GM18861 (cell line): Measurements from ENCODE around the gene DRC3.
"Not testable (repeated sequence)": the region's sequence is repeated elsewhere in the genome, so short reads cannot be mapped to it uniquely, and the experiment has no call there.

Experiments used
- ATAC-seq: cut with Tn5 transposase; IDR thresholded peaks from one replicate; pipeline ENCODE4 v1.9.1; 2021; ENCODE audit not compliant: unreplicated experiment

DRC3 gene

DNA sequence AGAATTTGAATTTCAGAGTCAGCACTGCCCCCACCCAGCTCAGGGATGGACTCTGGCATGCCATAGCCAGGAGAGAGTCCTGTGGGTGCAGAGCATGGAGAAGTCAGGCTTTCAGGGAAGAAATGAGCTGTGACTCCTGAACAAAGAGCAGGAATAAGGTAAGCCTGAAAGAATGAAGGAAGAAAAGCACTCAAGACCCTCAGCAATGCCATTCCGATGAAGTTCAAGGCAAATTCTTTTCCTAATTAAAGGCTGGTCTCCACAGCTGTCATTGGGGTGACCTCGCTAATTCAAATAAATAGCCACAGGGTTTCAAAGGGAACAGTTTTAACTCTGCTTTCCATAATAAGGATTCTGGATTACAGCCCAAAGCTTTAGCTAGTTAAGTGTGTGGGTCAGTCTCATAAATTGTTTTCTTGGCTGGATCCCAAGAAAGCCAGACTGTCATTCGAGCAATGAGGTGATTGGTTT lies 32.2 kb upstream of the DRC3 start:
- no peak for ATAC-seq

GRCh38 chr17:17941015-17941414 lies 31.6 kb upstream of the DRC3 start:
- no peak for ATAC-seq

- no peak for ATAC-seq
These were observed 29.8 kb upstream of the DRC3 start for GRCh38 chr17:17942846-17943245.

DNA sequence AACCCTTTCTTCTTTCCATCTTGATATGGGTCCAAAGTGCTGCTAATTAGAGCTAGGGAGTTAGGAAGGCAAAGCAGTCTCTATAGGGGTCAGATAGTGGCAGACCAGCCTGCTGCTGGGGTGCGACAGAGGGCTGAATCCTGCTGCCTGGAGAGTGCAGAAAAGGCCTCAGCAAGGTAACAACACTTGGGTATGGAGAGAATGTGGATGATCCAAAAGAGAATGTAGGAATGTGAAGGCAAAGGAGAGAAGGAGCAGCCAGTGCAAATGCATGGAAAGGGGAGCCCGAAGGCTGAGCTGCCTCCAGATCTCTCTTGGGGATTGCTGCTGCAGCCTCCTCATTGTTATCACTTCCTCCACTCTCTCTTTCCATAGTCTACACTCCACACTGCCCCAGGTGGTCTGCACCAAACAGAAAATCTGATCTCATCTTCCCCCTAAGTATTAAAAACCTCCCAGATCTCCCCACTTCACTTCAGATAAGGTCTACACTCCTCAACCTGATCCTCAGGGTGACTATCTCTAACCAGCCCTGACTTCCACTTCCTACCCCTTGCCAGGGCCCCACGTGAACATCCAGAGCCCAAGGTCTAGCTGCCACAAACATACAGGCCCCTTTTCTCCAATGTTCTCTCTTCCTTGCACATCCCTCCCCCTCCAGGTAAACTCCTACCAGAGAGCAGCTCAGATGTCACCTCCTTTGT lies 29.2 kb upstream of the DRC3 start:
- no peak for ATAC-seq

- no peak for ATAC-seq
These were observed 28.4 kb upstream of the DRC3 start for GRCh38 chr17:17944242-17944641.

DNA sequence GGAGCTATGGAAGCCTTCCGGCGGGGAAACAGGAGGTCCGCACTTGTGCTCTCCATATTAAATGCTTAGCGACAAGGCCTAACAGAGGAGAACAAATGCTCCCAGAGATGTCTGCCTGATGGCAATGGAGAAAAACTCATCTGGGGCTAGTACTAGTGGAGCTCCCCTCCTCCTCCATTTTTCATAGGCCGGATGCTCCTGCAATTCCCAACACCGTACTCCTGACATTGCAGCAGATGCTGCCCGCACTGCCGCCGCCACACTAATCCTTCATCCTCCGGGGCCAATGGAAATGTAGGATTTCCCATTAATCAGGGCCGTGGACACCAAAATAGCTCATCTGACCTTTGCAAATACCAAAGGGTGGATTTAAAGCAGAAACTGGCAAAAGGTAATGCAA lies 27.9 kb upstream of the DRC3 start:
- no peak for ATAC-seq

GRCh38 chr17:17946093-17946492 lies 26.6 kb upstream of the DRC3 start:
- no peak for ATAC-seq

- ATAC-seq, result no peak
These were observed 25.4 kb upstream of the DRC3 start for GRCh38 chr17:17947309-17947708.

DNA sequence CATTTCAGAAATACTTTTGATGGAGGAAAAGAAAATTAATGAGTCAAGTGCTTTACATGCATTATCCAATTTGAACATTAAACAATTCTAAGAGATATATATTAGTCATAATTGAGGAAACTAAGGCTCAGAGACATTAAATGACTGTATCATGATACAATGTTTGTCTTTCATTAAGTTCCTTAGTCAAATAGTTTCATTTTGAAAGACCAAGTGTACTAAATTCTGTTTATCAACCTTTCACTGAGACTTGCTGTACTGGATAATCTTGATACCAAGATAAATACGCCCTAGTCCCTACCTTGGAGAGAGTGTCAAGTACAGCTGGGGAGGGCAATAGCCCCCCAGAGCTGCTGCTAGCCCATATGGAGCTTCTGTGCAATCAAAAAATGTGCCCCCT lies 24.7 kb upstream of the DRC3 start:
- ATAC-seq, result no peak

GRCh38 chr17:17950347-17950746 lies 22.3 kb upstream of the DRC3 start:
- no peak for ATAC-seq

GRCh38 chr17:17950806-17951205 lies 21.9 kb upstream of the DRC3 start:
- ATAC-seq, result no peak

DNA sequence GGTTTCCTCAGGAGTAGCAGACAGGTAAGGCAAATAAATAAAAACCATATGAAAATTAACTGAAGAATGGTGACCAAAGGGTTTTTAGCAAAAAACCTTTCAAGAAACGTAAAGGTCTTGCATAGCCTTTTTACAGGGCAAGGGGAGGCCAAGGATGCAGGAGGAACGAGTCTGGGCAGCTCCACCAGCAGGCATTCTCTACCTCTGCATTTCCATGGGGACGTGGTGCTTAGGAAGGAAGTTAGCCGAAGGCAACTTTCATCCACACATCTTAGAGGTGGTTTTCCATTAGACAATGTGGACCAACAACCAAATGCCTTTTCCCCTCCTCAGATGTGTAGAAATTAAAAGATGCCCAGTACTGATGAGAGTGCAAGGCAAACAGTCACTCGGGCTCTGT lies 21.1 kb upstream of the DRC3 start:
- ATAC-seq, result no peak

- ATAC-seq, result no peak
These were observed 20.0 kb upstream of the DRC3 start for GRCh38 chr17:17952691-17953090.

DNA sequence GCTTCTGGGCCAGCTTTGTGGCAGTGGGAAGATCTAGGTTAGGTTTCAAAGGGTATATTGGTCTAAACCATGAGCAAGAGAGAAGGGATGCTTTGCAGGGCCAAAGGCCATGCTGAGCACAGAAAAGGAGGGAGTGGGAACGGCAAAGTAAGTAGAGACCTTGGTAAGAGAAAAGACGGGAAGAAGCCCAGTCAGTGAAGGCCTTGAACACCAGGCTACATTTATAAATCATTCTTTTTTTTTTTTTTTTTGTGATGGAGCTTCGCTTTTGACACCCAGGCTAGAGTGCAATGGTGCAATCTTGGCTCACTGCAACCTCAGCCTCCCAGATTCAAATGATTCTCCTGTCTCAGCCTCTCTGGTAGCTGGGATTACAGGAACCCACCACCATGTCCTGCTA lies 18.6 kb upstream of the DRC3 start:
- no peak for ATAC-seq

- not testable (repeated sequence) for ATAC-seq
These were observed 16.8 kb upstream of the DRC3 start for GRCh38 chr17:17955790-17956341.

DNA sequence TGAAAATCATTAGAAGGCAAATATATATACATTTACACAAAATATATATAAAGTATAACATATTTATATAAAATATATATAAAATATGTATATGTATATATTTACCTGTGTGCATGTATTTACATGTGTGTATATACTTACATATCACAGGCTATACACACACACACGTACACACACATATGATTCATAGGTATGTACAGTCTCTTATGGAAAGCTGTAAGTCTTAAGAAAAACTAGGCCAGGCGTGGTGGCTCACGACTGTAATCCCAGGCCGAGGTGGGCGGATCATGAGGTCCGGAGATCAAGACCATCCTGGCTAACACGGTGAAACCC lies 15.1 kb upstream of the DRC3 start:
- ATAC-seq, result no peak

DNA sequence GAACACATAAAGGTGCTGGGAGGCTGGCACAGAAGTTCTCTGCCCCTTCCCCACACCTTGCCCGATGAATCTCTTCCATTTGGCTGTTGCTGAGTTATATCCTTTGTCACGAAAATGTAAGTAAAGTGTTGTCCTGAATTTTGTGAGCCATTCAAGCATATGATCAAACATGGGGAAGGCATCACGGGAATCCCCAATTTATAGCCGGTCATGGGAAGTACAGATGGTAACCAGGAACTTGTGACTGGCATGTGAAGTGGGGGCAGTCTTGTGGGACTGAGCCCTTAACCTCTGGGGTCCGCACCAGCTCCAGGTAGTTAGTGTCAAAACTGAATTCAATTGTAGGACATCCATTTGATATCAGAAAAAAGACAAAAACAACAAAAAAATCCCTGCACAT lies 13.7 kb upstream of the DRC3 start:
- ATAC-seq, result no peak

DNA sequence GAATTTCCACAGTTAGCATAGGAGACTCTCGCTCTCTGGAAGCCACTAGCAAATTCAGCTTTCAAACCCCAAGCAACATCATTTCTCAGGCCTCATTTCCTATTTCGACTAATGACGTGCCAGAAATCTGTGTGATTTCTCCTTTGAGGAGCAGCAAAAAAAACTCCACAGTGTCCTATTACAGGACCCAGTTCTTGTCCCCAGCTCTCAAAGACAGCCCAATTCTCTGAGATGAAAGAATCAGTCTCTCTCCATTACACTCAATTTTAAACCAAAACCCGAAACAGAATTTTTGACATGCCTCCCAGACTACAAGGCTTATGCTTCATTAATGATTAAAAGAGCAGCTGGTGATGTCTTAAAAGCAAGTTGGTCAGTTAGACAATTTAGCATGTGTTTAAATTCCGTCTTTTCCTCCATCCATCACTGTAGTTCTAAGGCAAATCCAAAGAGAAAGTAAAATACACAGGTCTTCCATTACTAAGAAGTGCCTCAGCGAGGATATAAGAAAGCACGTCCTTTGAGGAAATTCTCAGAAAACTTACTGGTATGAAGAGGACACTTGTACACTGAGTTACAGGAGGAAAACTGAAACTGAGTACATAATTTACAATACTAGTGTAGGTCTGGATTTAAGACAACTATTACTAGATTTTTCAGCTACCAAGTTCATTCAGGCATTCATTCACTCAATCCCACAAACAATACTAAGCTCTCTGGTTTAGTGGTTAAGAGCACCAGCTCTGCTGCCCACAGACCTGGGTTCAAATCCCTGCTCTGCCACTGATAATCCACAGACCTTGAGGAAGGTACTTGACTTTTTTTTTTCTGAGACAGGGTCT lies 12.9 kb upstream of the DRC3 start:
- ATAC-seq, result peak; percentile 62

GRCh38 chr17:17960500-17961030 lies 12.1 kb upstream of the DRC3 start:
- no peak for ATAC-seq

DNA sequence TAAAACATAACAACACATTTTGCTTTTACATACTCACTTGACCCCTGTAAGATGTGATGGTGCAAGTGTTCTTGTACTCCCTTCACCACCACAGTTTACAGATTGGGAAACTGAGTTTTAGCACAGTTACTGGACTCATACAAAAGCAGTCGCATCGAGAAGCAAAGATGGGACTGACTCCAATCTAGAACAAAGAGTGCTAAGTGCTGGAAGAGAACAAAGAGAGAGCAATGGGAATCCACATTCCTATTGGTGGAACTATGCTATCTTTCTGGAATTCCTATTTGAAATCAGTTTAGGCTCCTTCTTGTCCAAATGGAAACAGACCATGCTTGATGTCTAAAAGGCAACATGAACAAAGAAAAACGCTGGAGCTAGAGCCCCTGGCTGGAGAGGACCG lies 9.6 kb upstream of the DRC3 start:
- no peak for ATAC-seq

DNA sequence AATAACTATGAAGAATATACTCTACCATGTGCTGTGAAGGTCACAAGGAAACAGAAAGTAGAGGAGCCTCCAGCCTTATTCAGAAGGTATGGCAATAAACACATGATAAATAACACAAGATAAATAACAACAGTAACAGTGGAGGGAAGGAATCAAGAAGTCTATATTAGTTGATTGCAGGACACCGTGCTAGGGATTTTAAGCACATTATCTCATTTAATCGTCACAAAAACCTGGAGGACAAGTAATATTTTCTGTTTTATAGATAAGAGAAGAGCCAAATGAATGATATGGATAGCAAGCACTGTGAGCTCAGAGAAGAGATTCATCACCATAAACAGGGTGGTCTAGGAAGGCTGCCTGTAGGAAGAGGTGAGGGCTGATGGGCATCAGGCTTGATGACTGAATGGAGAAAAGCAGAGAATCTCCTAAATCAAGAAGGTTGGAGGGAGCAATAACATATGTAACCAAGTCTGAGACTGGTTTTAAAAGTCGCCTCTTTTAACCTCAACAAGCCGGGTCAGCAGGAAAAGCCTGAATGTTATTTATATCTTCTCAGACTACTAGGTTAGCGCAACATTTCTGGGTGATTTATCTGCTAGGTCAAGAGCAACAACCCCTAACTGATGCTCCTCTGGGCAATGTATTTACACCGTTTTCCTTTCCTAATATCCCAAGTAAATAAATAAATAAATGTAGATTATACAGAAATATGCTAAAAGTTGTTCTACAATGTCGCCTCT lies 8.8 kb upstream of the DRC3 start:
- ATAC-seq, result no peak
